A673 (cell line): ENCODE results near the gene RSKR. TPM values are rescaled to one million over a fixed set of nuclear protein-coding genes. Genes with fewer than 3 reads are reported as not detected.

Experiments
- BruUV-seq: library from RNA; stranded (reverse); fragments of 400-500 nt; replicated peaks from 2 replicates; lab custom pipeline; 2021; lab: Mats Ljungman, UMichigan
- CTCF ChIA-PET: fragments of 300-600 bp; sonication (Branson Sonifier 250); formaldehyde crosslinking; loops from one replicate; lab custom pipeline; 2022; ENCODE audit warnings: antibody characterized with exemption; lab: Charles Lee
- POLR2A ChIA-PET: fragments of 300-600 bp; sonication (Branson Sonifier 250); formaldehyde crosslinking; loops from one replicate; lab custom pipeline; 2022; ENCODE audit warnings: antibody characterized with exemption; ENCODE audit not compliant: low non-redundant PET; lab: Charles Lee
- DNase-seq: peaks from one replicate; pipeline ENCODE4 v3.0.0-alpha.2; 2015; ENCODE audit warnings: low spot score
- H3K27ac ChIP-seq: fragments of 200-600 bp; sonication (generic); 2 replicates; pipeline ENCODE4 v1.5.1; 2016; ENCODE audit warnings: mixed run types, low read depth, mild to moderate bottlenecking, mixed read lengths, antibody characterized with exemption, low read length; ENCODE audit not compliant: poor library complexity, severe bottlenecking
- H3K27me3 ChIP-seq: fragments of 200-600 bp; sonication (generic); replicated peaks from 2 replicates; pipeline ENCODE4 v1.6.1; 2017; ENCODE audit warnings: mixed run types, low read depth, mild to moderate bottlenecking, mixed read lengths, antibody characterized with exemption, low read length; ENCODE audit not compliant: insufficient read depth, poor library complexity
- H3K36me3 ChIP-seq: fragments of 200-600 bp; sonication (generic); 2 replicates; pipeline ENCODE4 v1.6.1; 2016; ENCODE audit warnings: mixed run types, mild to moderate bottlenecking, mixed read lengths, antibody characterized with exemption, low read length; ENCODE audit not compliant: insufficient read depth, poor library complexity, severe bottlenecking
- H3K4me1 ChIP-seq: fragments of 200-600 bp; sonication (generic); 2 replicates; pipeline ENCODE4 v1.6.1; 2017; ENCODE audit warnings: mixed run types, mild to moderate bottlenecking, mixed read lengths, antibody characterized with exemption, low read length; ENCODE audit not compliant: insufficient read depth, poor library complexity, severe bottlenecking
- H3K4me3 ChIP-seq: fragments of 200-600 bp; sonication (generic); 2 replicates; pipeline ENCODE4 v1.5.1; 2016; ENCODE audit warnings: low read depth, mixed run types, mild to moderate bottlenecking, mixed read lengths, low read length; ENCODE audit not compliant: poor library complexity, severe bottlenecking
- H3K9me3 ChIP-seq: fragments of 200-600 bp; sonication (generic); 2 replicates; pipeline ENCODE4 v1.6.1; 2016; ENCODE audit warnings: mixed run types, low read depth, mild to moderate bottlenecking, mixed read lengths, antibody characterized with exemption, low read length; ENCODE audit not compliant: poor library complexity, severe bottlenecking
- CTCF ChIP-seq: fragments of 300-800, 200-600 bp; sonication (generic); conservative IDR thresholded peaks from 2 replicates; pipeline ENCODE4 v1.5.1; 2017; ENCODE audit warnings: low read depth, mild to moderate bottlenecking, antibody characterized with exemption, low read length, moderate library complexity, mixed read lengths
- EZH2 ChIP-seq: fragments of 200-600 bp; sonication (generic); IDR thresholded peaks from 2 replicates; pipeline ENCODE4 v1.6.1; 2017; ENCODE audit warnings: borderline replicate concordance, low read depth, mild to moderate bottlenecking, mixed read lengths, antibody characterized with exemption, low read length; ENCODE audit not compliant: poor library complexity, severe bottlenecking
- intact Hi-C: fragments of 100-400 bp; cut with micrococcal nuclease; formaldehyde crosslinking; loops from one replicate; pipeline ENCODE4 v1.10.0; 2022; ENCODE audit not compliant: unreplicated experiment
- total RNA-seq: library from RNA; stranded (reverse); gene quantifications from 2 replicates; pipeline ENCODE4 v1.2.3, GENCODE V29; 2021

The RSKR gene
- total RNA-seq, 1 experiment from 2014 or later = 36.8 TPM

DNA sequence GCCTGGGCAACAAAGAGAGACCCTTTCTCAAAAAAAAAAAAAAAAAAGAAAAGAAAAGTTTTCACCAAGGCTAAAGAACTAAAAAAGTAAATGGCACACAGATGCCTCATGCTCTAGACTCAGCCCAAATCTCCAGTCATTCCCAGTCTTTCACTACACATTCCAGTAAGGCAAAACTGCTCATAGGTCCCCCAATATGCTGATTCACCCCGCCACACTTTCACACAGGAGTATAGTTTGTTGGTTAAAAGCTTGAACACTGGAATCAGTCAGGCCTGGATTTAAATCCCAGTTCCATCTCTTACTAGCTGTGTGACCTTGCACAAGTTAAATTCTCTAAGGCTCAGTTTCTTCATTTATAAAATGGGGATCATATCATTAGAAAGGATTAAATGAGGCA, 44.5 kb downstream of the RSKR start:
- Histone ChIP-seq H3K9me3 (no peaks in the 10 kb centered on the region), H3K27me3 (no peaks in the 10 kb centered on the region), H3K4me1 (peaks cover 15% of the 10 kb centered on the region), H3K36me3 (no peaks in the 10 kb centered on the region), H3K4me3 (no peak overlapping the region), H3K27ac (no peak overlapping the region)
- no peak for TF ChIP-seq EZH2
- no peak for TF ChIP-seq CTCF
- CTCF ChIA-PET = no interaction called here
- TSS peak; percentile 55 for BruUV-seq
- POLR2A ChIA-PET = no interaction called here
- intact Hi-C loops = no loop called here
- no peak for DNase-seq

DNA sequence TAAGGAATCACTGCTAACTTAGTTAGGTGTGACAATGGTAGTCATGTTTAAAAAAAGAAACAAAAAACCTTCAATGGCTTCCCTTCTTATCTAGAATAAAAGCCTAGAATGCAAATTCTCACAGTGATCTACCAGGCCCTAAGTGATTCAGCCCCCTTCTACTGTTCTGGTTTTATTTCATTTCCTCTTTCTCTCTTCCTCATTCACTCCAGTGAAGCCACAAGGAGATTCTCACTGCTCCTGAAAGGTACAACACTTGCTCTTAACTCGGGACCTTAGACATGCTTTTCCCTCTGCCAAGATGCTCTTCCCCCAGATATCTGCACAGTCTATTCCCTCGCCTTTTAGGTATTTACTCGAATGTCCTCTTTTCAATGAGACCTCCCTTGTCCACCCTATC, 46.4 kb downstream of the RSKR start:
- H3K4me3 ChIP-seq = no peak overlapping the region
- POLR2A ChIA-PET = no interaction called here
- no TSS peak for BruUV-seq
- intact Hi-C loops = no loop called here
- DNase-seq = no peak
- H3K4me1 ChIP-seq = peaks cover 15% of the 10 kb centered on the region
- H3K27me3 ChIP-seq = no peaks in the 10 kb centered on the region
- no peaks in the 10 kb centered on the region for H3K9me3 ChIP-seq
- CTCF ChIA-PET = no interaction called here
- TF ChIP-seq EZH2 = no peak
- no peak for TF ChIP-seq CTCF
- H3K27ac ChIP-seq = no peak overlapping the region
- H3K36me3 ChIP-seq = peaks cover 6% of the 10 kb centered on the region

DNA sequence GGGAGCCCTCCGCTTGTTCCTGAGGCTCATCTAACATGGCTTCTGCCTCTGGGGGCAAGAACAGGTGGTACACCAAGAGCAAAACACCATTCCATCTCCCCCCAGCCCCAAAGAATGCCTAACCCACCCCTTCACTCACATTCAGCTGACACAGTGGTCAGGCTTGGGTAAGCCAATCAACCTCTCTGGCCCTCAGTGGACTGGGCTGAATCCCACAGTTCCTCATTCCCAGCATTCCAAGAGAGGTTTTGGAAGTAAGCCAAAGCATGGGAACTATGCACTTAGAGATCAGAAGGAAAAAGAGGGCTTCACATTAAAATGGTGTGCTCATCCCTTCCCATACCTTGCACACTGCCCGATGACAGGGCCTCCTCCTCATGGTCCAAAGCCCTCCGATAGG, 50.5 kb downstream of the RSKR start:
- peaks cover 12% of the 10 kb centered on the region for H3K36me3 ChIP-seq
- no peak overlapping the region for H3K27ac ChIP-seq
- DNase-seq = no peak
- TF ChIP-seq EZH2 (no peak), CTCF (no peak)
- POLR2A ChIA-PET = no interaction called here
- H3K4me1 ChIP-seq = no peaks in the 10 kb centered on the region
- no peaks in the 10 kb centered on the region for H3K27me3 ChIP-seq
- H3K9me3 ChIP-seq = no peaks in the 10 kb centered on the region
- no peak overlapping the region for H3K4me3 ChIP-seq
- intact Hi-C loops = no loop called here
- CTCF ChIA-PET = no interaction called here
- BruUV-seq = no TSS peak

Other genes starting within 250 kb of the RSKR start
- gene SEBOX, start 249.0 kb downstream of the RSKR start, total RNA-seq = not detected in 2 replicates
- 0.26 TPM in 1 of 2 replicates, not detected in the other for gene VTN, start 243.9 kb downstream of the RSKR start, total RNA-seq
- gene SARM1, start 242.5 kb downstream of the RSKR start, total RNA-seq = 37.7 and 47.1 TPM in 2 replicates
- 4.4 and 6.4 TPM in 2 replicates for gene SLC46A1, start 208.0 kb downstream of the RSKR start, total RNA-seq
- gene SLC13A2, start 140.5 kb downstream of the RSKR start, total RNA-seq = not detected in 2 replicates
- gene FOXN1, start 107.8 kb downstream of the RSKR start, total RNA-seq = not detected in 2 replicates
- gene UNC119, start 61.6 kb downstream of the RSKR start, total RNA-seq = 44.6 and 46.8 TPM in 2 replicates
- gene PIGS, start 42.7 kb downstream of the RSKR start, total RNA-seq = 51.6 and 64.8 TPM in 2 replicates
- gene ALDOC, start 37.3 kb downstream of the RSKR start, total RNA-seq = 9.7 and 12.0 TPM in 2 replicates
- gene SPAG5, start 15.2 kb downstream of the RSKR start, total RNA-seq = 213 and 219 TPM in 2 replicates
- 176 and 198 TPM in 2 replicates for gene BLTP2, start 31.0 kb upstream of the RSKR start, total RNA-seq
- gene SDF2, start 47.7 kb upstream of the RSKR start, total RNA-seq = 41.1 and 41.6 TPM in 2 replicates
- gene SUPT6H, start 48.0 kb upstream of the RSKR start, total RNA-seq = 103 and 105 TPM in 2 replicates
- 4.6 and 7.8 TPM in 2 replicates for gene PROCA1, start 97.7 kb upstream of the RSKR start, total RNA-seq
- 158 and 165 TPM in 2 replicates for gene RAB34, start 103.7 kb upstream of the RSKR start, total RNA-seq
- 1,563 and 1,683 TPM in 2 replicates for gene RPL23A, start 105.8 kb upstream of the RSKR start, total RNA-seq
- 3.8 and 7.8 TPM in 2 replicates for gene TLCD1, start 112.0 kb upstream of the RSKR start, total RNA-seq
- gene NEK8, start 114.6 kb upstream of the RSKR start, total RNA-seq = 3.9 and 4.2 TPM in 2 replicates
- gene TRAF4, start 129.8 kb upstream of the RSKR start, total RNA-seq = 128 TPM in 2 replicates
- gene FAM222B, start 228.6 kb upstream of the RSKR start, total RNA-seq = 27.3 and 31.8 TPM in 2 replicates
- gene ERAL1, start 240.8 kb upstream of the RSKR start, total RNA-seq = 80.5 and 85.2 TPM in 2 replicates